GM19438 (cell line): ENCODE results near the gene STXBP4.

Source experiments
- ATAC-seq: cut with Tn5 transposase; IDR thresholded peaks from one replicate; pipeline ENCODE4 v1.9.1; 2021; ENCODE audit warnings: low read depth; ENCODE audit not compliant: unreplicated experiment

The STXBP4 gene

GRCh38 chr17:55162556-55162946, 194.0 kb downstream of the STXBP4 start:
- ATAC-seq, result no peak

GRCh38 chr17:55163408-55163807, 194.8 kb downstream of the STXBP4 start:
- ATAC-seq, result no peak

- ATAC-seq, result no peak
These were observed 197.9 kb downstream of the STXBP4 start for GRCh38 chr17:55166506-55166905.

GRCh38 chr17:55167024-55167725, 198.6 kb downstream of the STXBP4 start:
- ATAC-seq, result no peak

- ATAC-seq, result peak; percentile 89
These were observed 200.6 kb downstream of the STXBP4 start for GRCh38 chr17:55168958-55169687.

GRCh38 chr17:55171634-55172328, 203.2 kb downstream of the STXBP4 start:
- no peak for ATAC-seq

GRCh38 chr17:55172612-55173011, 204.0 kb downstream of the STXBP4 start:
- ATAC-seq, result no peak

- ATAC-seq, result no peak
These were observed 205.6 kb downstream of the STXBP4 start for GRCh38 chr17:55174133-55174532.

GRCh38 chr17:55175788-55176427, 207.3 kb downstream of the STXBP4 start:
- ATAC-seq, result no peak

GRCh38 chr17:55177159-55177854, 208.7 kb downstream of the STXBP4 start:
- no peak for ATAC-seq

- no peak for ATAC-seq
These were observed 209.3 kb downstream of the STXBP4 start for GRCh38 chr17:55177855-55178217.

- no peak for ATAC-seq
These were observed 218.6 kb downstream of the STXBP4 start for GRCh38 chr17:55186937-55187770.

GRCh38 chr17:55190748-55191147, 222.2 kb downstream of the STXBP4 start:
- no peak for ATAC-seq

GRCh38 chr17:55198690-55199370, 230.3 kb downstream of the STXBP4 start:
- ATAC-seq, result no peak

- ATAC-seq, result no peak
These were observed 232.3 kb downstream of the STXBP4 start for GRCh38 chr17:55200904-55201303.

- ATAC-seq, result no peak
These were observed 232.9 kb downstream of the STXBP4 start for GRCh38 chr17:55201308-55201932.

- ATAC-seq, result no peak
These were observed 234.3 kb downstream of the STXBP4 start for GRCh38 chr17:55202896-55203295.

- ATAC-seq, result no peak
These were observed 239.7 kb downstream of the STXBP4 start for GRCh38 chr17:55208078-55208812.
